ENCODE measurements around the gene GNG2.

GRCh38 chr14:51817326-51817725 lies 43.1 kb upstream of the GNG2 start:
- TF ChIP-seq CTCF (conservative IDR thresholded peaks at IDR 0.05) (no peak), EZH2 (IDR thresholded peaks at IDR 0.05; ENCODE audit: low read depth) (no peak)

Data from PC-9 (cell line).